Measurements from ENCODE around the gene OARD1. TPM values are rescaled to one million over a fixed set of nuclear protein-coding genes. Genes with fewer than 3 reads are reported as not detected.

The OARD1 gene
- total and polyA plus RNA-seq, 2 of the 8 experiments (the other 6 are each of a cell fraction or from before 2014, with no cell fraction given), result 16.8 to 35.8 TPM

- Histone ChIP-seq H4K91ac (replicated peaks; ENCODE audit: insufficient read length, low read length) (no peak overlapping the region), H2BK20ac (ENCODE audit: low read length) (no peak overlapping the region), H2BK120ac (replicated peaks; ENCODE audit: low read depth, low read length) (no peak overlapping the region), H3K79me2 (ENCODE audit: control insufficient read depth in 1 of 2, insufficient read depth in 2 of 2, low read length in 2 of 2) (no peaks in the 10 kb centered on the region), H3K36me3 (ENCODE audit: control insufficient read depth in 2 of 4, insufficient read depth in 4 of 4, low read length in 3 of 4) (no peaks in the 10 kb centered on the region), H2AK5ac (ENCODE audit: low read depth, low read length) (no peak overlapping the region), H2BK5ac (ENCODE audit: low read depth, low read length) (no peak overlapping the region), H3K79me1 (ENCODE audit: low read depth, low read length) (no peaks in the 10 kb centered on the region), H3K9ac (replicated peaks in 1 of 4; ENCODE audit: extremely low read depth in 1 of 4, low read depth in 3 of 4, low read length in 3 of 4) (no peak overlapping the region), H3K23me2 (ENCODE audit: low read depth, low read length) (no peaks in the 10 kb centered on the region), H3K9me3 (ENCODE audit: insufficient read depth in 2 of 2, low read depth in 1 of 2, low read length in 1 of 2) (no peaks in the 10 kb centered on the region), H4K20me1 (replicated peaks in 1 of 2; ENCODE audit: control insufficient read depth in 1 of 2, insufficient read depth in 2 of 2, low read length in 2 of 2) (no peaks in the 10 kb centered on the region), H3K27me3 (replicated peaks in 1 of 4; ENCODE audit: control insufficient read depth in 3 of 4, extremely low read depth in 1 of 4, insufficient read depth in 3 of 4, low read length in 3 of 4) (no peaks in the 10 kb centered on the region), H3K4me3 (ENCODE audit: extremely low read depth in 1 of 4, insufficient read depth in 2 of 4, low read depth in 3 of 4, low read length in 4 of 4) (no peak overlapping the region), H2AFZ (ENCODE audit: low read length) (no peak overlapping the region), H3K23ac (ENCODE audit: insufficient read length) (no peak overlapping the region), H4K5ac (ENCODE audit: insufficient read length, low read depth, low read length) (no peak overlapping the region), H3K27ac (ENCODE audit: low read depth, low read length) (no peak overlapping the region), H3K18ac (ENCODE audit: extremely low read depth, low read length) (no peak overlapping the region), H3K4ac (replicated peaks; ENCODE audit: insufficient read length, low read depth, low read length) (no peak overlapping the region), H3K4me1 (replicated peaks in 1 of 4; ENCODE audit: control insufficient read depth in 3 of 4, insufficient read depth in 4 of 4, low read length in 3 of 4) (peaks cover 0 to 4% (median 3%) of the 10 kb centered on the region in 4 experiments; a peak in 5 of 7 replicates), H3K4me2 (ENCODE audit: insufficient read depth in 1 of 2, low read depth in 2 of 2, low read length in 2 of 2) (no peak overlapping the region), H3K56ac (replicated peaks; ENCODE audit: insufficient read length, low read depth, low read length) (no peak overlapping the region), H2BK15ac (ENCODE audit: low read length) (no peak overlapping the region), H4K8ac (ENCODE audit: extremely low read depth, insufficient read depth, low read length) (no peak overlapping the region), H2BK12ac (ENCODE audit: low read depth, low read length) (no peak overlapping the region), H3K14ac (ENCODE audit: insufficient read length) (no peak overlapping the region)
- FAIRE-seq (no peak), DNase-seq (ENCODE audit: low read depth in 1 of 2, low spot score in 2 of 2) (no peak)
- ChIA-PET CTCF (ENCODE audit: partially characterized antibody) (interaction anchor here (1.2 to 6.0 kb wide), 4 partner anchors 8 to 26 kb away, joined by 4 to 80 read pairs (median 7); no protein-coding TSS in a partner anchor), POLR2A (ENCODE audit: partially characterized antibody) (interaction anchor here (0.9 kb wide), 2 partner anchors 12 to 27 kb away, joined by 3 read pairs; no protein-coding TSS in a partner anchor)
- no peak for TF ChIP-seq POU5F1 (IDR thresholded peaks at IDR 0.05; ENCODE audit: low read depth, low read length)
- no peak for TF ChIP-seq TEAD4 (IDR thresholded peaks at IDR 0.05; ENCODE audit: low read depth, low read length)
- no peak for TF ChIP-seq GABPA (IDR thresholded peaks at IDR 0.05; ENCODE audit: borderline replicate concordance, insufficient read depth, low read length)
- no peak for TF ChIP-seq TCF12 (IDR thresholded peaks at IDR 0.05; ENCODE audit: low read depth, low read length)
- no peak for TF ChIP-seq SIRT6 (IDR thresholded peaks at IDR 0.05; ENCODE audit: low read length)
- no peak for TF ChIP-seq SP4 (IDR thresholded peaks at IDR 0.05; ENCODE audit: low read length)
- no peak for TF ChIP-seq TAF1 (IDR thresholded peaks at IDR 0.05; ENCODE audit: low read depth, low read length)
- TF ChIP-seq JUN (IDR thresholded peaks at IDR 0.05; ENCODE audit: low read depth, low read length), result no peak
- TF ChIP-seq NRF1 (IDR thresholded peaks at IDR 0.05; ENCODE audit: low read depth, low read length), result no peak
- TF ChIP-seq RXRA (IDR thresholded peaks at IDR 0.05; ENCODE audit: insufficient read depth, low read depth, low read length), result no peak
- TF ChIP-seq TAF7 (optimal IDR thresholded peaks at IDR 0.05; ENCODE audit: borderline replicate concordance, low read depth, low read length), result no peak
- TF ChIP-seq SIX5 (IDR thresholded peaks at IDR 0.05; ENCODE audit: low read depth, low read length), result no peak
- TF ChIP-seq SUZ12 (IDR thresholded peaks at IDR 0.05; ENCODE audit: low read length), result no peak
- WGBS, 2 experiments (ENCODE audit: extremely low coverage in 1 of 2, insufficient coverage in 1 of 2, insufficient read length in 1 of 2, insufficient replicate concordance in 2 of 2, low coverage in 1 of 2, low lambda C conversion rate in 2 of 2, missing lambda C conversion rate in 1 of 2), result 97% methylated on average over 3 of the region's 3 CpGs; no CpG with 5 or more reads in 1 of the 2 experiments
Measured at GRCh38 chr6:41043151-41043550, 29.0 kb downstream of the OARD1 start.
